Epidermal melanocyte (primary cell): Measurements from ENCODE around the gene CCNJL.
"Not testable (repeated sequence)": the region's sequence is repeated elsewhere in the genome, so short reads cannot be mapped to it uniquely, and the experiment has no call there.

Experiments used
- DNase-seq: peaks from one replicate; pipeline ENCODE4 v3.0.0; 2011; ENCODE audit warnings: low spot score; ENCODE audit not compliant: insufficient read length

Gene CCNJL

DNA sequence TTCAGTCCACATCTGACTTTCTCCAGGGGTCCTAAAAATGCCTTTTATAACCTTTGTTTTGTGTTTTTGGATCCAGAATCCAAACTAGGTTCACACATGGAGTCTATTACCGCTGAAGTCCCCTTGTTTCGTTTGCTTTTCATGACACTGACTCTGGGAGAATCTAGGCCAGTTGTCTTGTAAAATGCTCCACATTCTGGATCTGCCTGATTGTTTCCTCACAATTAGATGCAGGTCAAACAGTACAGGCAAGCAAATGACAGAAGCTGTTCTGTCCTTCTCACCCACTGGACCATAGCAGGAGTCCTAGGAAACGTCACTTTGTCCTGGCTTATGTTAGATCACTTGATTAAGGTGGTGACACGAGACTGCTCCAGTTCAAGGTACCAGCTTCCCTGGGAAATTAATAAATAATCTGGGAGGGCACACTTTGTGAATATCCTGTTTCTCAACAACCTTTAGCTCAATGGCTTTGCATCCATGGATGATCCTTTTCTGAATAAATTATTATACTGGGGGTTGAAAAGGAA is 49.0 kb downstream of the CCNJL start:
- DNase-seq, result no peak

DNA sequence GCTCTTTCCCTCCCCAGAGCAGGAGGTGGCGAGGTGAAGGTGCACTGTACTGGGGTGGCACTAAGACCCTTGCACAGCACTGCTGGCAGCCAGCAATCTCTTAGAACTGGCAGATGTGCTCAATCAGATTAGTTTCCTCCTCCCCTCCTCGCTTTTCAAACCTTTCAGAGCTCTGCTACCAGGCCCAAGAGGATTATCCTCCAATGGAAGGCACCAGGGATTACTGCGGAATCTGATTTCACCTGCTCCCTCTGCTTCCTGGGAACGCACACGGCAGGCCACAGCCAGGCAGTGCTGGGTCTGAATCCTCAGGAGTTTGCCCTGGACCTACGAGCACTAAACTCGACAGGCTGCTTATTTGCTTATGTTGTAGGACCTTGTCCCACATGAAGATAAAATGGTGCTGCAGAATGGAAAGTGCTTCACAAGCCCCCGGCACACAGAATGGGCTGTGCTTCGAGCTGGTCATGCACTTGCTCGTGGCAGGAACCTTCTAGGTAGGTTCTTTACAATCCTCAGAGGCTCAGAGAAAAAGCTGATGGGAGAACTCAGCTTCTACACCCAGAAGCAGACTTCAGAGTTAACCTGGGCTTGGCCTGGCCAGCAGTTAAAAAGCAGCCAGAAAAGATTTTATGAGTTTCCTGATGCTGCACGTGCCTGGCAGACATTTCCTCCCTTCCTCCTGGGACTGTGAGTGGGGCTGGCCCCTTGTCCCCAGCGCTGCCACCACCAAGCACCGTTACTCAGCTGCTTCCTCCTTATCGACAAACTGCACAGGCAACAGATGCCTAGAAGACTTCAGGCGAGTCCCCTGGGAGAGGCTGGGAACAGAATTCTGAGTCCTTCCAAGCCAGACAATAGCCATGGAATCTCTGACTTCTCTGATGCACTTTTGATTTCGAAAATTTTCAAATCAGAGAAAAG is 50.0 kb downstream of the CCNJL start:
- DNase-seq, result no peak

DNA sequence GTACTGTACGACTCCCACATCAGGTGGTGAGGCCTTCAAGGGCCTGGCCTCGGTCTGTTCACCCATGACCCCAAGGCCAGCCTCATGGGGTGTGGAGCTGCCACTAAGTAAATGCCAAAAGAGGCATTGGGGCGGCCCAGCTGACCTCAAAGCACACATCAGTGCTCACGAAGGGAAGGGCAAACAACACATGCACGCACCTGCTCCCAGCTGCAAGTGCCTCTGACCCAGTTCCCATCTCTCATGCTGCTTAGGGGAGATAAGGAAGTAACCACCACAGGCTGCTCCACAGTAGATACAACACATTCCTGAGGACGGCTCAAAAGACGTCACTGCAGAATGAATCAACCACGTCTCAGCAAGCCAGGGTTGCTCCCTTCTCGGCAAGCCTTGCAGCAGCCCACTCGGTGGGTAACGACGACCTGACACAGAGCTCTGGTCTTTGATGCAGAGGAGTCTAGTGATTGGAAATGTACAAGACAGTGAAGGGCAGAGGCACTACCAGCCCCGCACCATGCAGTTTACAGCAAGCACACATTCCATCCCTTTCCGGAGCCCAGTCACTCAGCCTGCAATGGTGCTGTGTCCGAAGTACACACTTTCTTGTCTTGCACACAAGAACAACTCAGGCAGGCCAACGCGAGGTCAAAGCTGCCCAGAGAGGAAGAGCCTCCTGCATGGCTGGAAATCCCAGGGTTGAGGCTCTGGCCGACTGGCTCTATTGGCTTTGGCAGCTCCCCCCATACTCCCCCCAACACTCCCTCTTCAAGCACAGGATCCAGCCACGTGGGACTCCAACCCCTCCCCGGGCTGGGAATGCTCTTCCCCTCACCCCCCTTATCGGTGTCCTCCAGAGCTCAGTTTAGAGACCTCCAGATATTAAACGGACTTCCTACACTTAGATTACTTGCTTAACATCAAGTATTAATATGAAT is 51.2 kb downstream of the CCNJL start:
- no peak for DNase-seq

DNA sequence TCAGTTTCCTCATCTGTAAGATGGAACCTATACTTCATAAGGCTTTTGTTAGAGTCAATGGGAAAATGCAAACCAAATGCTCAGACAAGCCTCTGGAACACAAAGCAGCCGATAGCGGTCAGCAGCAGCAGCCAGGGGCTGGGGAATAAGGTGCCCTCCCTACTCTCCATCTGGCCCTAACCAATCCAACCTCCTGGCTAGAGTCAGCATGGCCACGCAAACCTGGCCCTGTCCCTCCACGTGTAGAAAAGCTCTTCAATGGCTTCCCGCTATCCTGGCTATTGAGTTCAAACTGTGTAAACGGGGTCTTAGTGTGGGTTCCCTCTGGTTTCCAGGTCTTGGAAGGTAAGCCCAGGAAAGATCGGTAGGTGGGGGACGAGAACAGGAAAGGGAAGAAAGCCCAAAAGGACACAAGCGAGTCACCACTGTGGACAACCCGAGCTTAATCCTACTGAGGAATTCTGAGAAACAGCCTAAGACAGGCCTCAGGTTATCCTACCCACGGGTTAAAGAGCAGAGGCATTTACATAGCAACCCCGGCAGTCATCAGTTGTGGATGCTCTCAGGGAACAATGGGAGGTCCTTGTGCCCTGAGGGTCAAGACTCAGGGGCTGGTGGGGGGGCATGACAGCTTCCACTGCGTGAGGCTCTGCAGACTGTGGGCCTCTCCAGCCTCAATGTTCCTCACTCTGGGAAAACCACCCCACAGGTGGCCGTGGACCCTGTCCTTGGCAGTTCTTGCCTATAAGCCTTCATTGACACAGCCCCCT is 52.2 kb downstream of the CCNJL start:
- DNase-seq, result no peak

DNA sequence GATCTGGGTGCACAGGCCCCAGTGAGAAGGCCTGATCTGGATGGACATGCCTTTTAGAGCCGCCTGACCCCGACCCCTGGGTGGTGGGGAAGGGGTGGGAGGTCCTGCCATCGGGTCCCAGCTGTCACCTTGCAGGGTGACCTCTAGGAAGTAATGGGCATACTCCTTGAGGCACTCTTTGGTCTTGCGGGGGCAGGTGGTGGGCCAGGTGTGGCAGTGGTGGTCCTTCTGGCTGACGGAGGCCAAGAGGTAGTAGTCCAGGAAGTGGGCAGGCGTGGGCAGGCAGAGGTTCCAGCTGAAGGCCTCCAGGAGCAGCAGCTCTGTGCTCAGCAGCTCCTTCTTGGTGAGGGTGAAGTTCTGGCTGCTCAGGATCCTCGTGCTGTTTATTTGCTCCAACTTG is 53.0 kb downstream of the CCNJL start:
- no peak for DNase-seq

DNA sequence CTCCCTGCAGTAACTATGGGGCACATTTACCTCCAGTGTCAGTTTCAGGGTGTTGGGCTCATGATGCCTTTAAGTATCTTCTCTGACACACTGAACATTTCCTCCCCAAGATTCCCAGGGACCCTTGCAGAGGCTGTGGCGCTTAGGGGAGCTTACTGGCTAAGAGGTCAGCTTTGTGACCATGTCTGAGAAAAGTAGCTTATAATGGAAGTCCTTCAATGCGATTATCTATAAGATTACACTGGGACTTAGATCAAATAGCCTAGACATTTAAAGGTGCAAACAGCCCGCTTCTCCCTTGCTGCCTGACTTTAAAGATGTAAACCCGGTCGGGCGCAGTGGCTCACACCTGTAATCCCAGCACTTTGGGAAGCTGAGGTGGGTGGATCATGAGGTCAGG is 57.7 kb downstream of the CCNJL start:
- DNase-seq, result no peak

DNA sequence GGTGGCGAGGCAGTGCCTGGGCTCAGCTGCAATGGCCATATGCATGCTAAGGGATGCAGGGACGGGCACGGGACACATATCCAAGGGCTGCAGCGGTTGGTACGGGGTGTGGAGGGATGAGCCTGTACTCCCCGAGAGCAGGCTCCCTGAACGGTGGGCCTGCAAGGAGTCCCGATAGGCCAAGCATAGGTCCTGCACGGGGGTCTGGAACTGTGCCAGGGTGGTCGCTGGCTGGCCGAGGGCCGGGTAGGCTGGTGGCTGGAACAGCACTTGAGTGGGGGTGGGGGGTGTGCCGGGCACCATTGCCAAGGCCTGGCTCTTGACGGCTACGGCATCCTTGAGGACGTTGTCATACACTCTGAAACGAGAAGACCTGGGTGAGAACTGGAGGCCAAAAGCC is 58.9 kb downstream of the CCNJL start:
- no peak for DNase-seq

DNA sequence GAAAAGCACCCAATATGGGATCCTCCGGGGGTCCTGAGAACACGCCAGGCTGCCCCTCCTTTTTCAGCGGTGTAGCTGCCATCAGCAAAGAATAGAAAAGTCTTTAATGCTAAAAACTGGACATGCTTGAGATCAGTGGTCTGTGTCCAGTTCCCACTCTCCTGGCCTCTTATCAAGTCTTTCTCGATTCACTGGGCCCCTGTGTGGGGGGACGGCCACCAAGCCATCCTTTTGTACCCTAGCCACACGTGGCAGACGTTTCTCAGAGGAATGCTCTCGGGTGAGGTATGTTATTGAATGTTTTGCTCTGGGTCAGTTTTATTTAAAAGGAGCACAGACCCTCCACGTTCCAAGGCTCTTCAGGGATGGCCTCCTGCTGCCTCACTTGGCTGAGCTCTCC is 59.4 kb downstream of the CCNJL start:
- no peak for DNase-seq

DNA sequence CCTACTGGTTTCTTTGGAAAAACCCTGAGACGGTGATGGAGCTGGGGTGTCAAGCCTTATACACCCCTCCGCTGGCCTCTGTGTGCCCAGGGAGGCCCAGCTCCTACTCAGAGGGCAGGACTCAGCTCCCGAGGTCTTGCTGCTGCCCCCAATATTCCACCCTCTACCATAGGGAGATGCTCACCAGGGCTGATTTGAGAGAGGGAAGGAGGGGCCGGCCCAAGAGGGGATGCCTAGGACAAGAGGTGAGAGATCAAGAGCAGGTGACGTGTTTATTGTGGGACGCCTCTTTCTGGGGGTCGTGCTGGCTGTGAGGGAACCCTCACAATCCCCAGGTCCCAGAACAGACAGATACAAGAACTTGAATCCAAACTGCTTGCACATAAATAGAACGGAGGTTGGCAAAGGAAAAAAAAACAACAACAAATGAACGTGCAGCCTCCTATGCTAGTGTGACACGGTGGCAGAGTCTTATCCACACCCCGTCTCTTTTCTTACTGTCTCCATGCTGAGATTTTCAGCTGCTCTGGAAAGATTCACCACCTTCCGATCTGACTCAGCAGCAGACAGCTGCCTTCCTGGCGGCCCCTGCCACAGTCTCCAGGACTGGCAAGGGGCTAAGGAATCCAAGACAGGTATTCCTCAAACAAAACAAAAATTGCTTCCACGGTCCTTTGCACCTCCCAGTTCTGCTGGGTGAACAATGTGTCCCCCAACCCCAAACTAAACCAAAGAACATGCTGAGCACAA is 60.8 kb downstream of the CCNJL start:
- DNase-seq, result no peak

DNA sequence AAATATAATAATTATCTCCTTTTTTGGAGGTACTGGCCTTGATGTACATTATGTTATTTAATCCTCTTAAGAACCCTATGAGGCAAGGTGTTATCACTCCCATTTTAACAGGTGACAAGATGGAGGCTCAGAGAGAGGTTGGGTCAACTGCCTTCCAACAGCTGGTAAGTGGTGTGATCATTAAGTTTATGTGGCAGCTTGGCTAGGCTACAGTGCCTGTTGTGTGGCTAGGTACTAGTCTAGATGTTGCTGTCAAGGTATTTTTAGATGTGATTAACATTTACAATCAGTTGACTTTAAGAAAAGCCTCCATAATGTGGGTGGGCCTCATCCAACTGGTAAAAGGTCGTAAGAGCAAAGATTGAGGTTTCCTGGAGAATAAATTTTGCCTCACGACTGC is 61.5 kb downstream of the CCNJL start:
- DNase-seq, result no peak

DNA sequence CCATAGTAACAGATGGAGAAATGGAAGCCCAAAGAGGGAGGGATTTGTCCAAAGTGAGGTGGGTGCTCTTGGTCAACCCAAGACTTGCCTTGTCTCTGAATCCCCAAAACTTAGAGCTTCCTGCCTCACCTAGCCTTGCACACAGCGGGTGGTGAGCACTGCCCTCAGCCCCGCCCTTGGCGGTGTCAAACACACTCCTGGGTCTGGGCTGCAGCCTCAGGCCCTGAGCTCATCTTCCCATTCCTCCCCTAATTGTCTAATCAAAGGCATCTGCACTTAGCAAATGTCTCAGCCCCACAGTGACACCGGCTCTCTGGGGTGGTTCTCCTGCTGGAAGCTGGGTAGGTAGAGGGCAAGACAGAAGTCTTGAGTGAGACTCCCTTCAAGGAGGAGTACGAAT is 62.1 kb downstream of the CCNJL start:
- DNase-seq, result no peak

DNA sequence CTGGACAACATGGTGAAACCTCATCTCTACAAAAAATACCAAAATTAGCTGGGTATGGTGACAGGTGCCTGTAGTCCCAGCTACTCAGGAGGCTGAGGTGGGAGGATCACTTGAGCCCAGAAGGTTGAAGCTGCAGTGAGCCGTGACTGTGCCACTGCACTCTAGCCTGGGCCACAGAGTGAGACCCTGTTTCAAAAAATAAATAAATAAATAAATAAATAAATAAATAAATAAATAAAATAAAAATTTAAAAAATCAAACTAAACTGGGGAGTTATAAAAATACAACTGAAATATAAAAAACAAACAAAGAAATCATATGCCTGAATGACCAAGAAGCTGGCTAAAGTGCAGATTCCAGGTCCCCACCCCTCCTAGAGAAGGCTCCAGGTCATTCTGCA is 62.8 kb downstream of the CCNJL start:
- not testable (repeated sequence) for DNase-seq

DNA sequence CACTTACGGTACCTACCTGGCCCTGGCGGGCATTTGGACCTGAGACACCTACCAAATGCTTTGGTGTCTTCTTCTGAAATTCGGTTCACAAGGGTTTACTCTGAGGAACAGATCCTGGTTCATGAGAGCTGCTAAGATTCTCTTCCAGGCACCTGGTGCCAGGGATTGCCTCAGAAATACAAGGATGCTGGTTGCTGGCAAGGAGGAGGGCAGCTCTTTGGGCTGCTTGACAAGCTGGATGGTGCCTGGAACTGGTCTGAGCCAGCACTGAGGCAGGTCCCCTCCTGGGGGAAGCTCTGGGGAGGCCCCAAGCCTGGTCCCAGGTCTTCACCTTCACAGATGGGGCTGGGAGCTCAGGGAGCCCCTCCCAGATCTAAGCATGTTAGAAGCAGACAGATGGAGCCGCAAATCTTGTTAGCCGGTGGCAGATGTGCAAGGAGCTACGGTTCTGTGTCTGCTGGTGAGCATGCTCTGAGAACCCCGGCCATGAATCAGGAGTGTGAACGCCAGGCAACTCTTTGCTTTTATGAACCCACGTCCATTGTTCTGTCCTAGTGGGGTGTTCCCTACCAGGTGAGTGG is 66.8 kb downstream of the CCNJL start:
- DNase-seq, result no peak

DNA sequence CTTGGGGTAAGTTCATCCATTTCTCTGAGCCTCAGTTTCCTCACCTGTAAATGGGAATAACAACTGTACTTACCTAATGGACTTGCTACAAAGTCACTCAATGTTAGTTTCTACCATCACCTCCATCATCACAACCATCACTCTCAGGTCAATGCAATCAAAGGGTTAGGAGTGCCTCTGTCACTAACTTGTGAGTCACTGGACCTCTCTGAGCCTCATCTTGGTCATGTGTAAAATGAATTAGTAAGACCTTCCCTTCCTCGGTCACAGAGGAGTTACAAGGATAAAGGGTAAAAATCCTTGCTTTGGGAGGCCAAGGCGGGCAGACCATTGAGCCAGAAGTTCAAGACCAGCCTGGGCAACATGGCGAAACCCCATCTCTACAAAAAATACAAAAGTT is 70.2 kb downstream of the CCNJL start:
- DNase-seq, result no peak

DNA sequence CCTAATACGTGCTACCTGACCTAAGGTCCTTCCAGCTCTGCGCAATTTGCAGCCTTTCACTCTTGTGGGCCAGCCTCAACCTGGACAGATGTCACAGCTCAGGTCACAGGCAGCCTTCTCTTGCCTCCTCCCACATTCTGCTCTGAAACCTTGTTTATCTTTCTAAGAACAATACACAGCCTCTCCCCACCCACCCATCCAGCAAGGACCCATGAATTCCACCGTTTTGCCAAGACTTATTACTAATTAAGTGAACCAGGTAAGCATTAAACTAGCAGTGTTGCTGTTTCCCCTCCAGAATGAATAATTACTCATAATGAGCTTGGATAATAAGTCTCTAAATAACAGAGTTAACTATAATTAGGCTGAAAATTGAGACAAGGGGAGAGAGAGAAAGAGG is 72.0 kb downstream of the CCNJL start:
- no peak for DNase-seq

DNA sequence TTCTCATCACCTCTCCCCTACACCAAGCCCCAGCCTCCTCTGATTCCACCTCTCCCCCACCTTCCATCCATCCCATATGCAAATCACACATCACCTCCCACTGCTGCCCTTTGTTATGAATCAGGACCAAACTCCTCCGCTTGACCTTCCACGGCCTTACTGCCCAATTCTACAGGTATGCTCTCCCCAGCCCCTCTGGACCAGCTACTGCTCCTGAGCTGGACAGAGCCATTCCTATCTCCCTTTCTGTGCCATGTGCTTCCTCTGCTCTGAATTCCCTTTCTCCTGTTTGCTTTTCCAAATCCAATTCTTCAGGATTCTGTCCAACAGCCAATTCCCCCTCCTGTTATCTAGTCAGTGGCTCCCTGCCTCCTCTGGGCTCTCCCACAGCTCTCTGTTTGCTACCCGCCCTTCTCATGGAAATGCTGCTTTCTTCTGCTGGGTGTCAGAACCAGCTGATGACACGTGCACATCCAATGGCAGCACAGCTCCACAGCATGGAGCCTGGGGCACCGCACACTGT is 74.7 kb downstream of the CCNJL start:
- DNase-seq, result no peak

DNA sequence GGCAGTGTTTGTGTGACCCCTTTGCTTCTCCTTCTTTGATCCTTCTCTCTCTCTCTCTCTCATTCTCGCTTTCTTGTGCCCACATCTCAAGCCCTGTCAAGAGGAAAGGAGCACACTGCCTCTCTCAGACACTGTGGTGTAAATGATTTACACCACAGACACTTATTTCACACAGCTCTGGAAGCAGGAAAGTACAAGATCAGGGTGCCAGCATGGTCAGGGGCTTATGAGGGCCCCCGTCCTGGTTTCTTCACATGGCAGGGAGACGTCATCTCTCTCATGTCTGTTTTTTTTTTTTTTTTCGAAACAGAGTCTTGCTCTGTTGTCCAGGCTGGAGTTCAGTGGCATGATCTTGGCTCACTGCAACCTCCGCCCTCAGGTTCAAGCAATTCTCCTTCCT is 76.6 kb downstream of the CCNJL start:
- no peak for DNase-seq

DNA sequence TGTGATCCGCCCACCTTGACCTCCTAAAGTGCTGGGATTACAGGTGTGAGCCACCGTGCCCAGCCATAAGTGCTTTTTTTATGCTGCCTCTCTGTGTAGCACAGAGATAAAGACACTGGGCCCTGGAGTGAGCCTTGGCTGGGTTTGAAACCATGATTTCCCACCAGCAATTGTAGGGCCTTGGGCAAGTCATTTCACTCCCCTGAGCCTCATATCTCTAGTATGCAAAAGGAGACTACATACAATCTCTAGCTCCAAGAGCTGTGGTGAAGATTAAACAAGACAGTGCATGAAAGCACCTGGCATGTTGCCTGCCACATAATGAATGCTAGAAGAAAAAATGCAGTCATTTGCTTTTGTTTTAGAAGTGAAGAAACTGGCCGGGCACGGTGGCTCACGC is 79.1 kb downstream of the CCNJL start:
- no peak for DNase-seq

DNA sequence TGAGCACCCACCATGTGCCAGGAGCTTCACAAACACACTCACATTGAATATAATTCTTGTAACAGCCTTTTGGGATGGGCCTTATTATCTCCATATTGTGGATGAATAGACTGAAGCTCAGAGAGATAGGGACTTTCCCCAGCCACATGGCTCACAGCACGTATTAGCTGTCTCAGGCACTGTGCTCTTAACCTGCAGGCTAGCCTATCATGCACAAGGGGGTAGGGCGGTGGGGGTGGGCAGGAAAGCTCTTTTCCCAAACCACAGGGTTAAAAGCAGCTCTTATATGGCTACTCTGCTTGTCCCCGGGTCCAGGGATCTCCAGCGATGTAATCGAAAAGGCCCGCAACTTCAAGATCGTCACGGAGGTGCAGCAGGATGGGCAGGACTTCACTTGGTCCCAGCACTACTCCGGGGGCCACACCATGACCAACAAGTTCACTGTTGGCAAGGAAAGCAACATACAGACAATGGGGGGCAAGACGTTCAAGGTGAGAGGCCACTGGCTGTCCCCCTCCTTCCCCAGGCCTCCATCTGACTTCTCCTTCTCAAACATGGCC is 80.5 kb downstream of the CCNJL start:
- DNase-seq, result no peak
